ENCODE results near the gene AXIN2. TPM values are rescaled to one million over a fixed set of nuclear protein-coding genes. Genes with fewer than 3 reads are reported as not detected.
"Not testable (repeated sequence)": the region's sequence is repeated elsewhere in the genome, so short reads cannot be mapped to it uniquely, and the experiment has no call there.

Gene AXIN2
- total RNA-seq, 4 donors from 2014 or later = 16.5 to 69.3 (median 29.4) TPM

- no peak overlapping the region for H3K27ac ChIP-seq
- TF ChIP-seq POLR2A (IDR thresholded peaks at IDR 0.05) = no peak
- TF ChIP-seq CTCF (IDR thresholded peaks at IDR 0.05) = no peak
- H3K27me3 ChIP-seq = no peaks in the 10 kb centered on the region
- no peaks in the 10 kb centered on the region for H3K36me3 ChIP-seq
- DNase-seq = no peak
- H3K4me3 ChIP-seq = no peak overlapping the region
- H3K4me1 ChIP-seq = no peaks in the 10 kb centered on the region
- no peaks in the 10 kb centered on the region for H3K9me3 ChIP-seq
These were observed 71.9 kb downstream of the AXIN2 start for GRCh38 chr17:65489413-65490155.

- no peaks in the 10 kb centered on the region for H3K36me3 ChIP-seq
- H3K4me1 ChIP-seq = no peaks in the 10 kb centered on the region
- no peaks in the 10 kb centered on the region for H3K27me3 ChIP-seq
- no peak for DNase-seq
- no peak overlapping the region for H3K4me3 ChIP-seq
- no peaks in the 10 kb centered on the region for H3K9me3 ChIP-seq
- TF ChIP-seq CTCF (IDR thresholded peaks at IDR 0.05) = no peak
- no peak overlapping the region for H3K27ac ChIP-seq
These were observed 72.8 kb downstream of the AXIN2 start for GRCh38 chr17:65488665-65489064.

GRCh38 chr17:65487990-65488389 is 73.5 kb downstream of the AXIN2 start:
- Histone ChIP-seq H3K27me3 (no peaks in the 10 kb centered on the region), H3K4me1 (no peaks in the 10 kb centered on the region), H3K9me3 (no peaks in the 10 kb centered on the region), H3K4me3 (no peak overlapping the region), H3K36me3 (no peaks in the 10 kb centered on the region), H3K27ac (no peak overlapping the region)
- TF ChIP-seq CTCF (IDR thresholded peaks at IDR 0.05) (no peak), POLR2A (IDR thresholded peaks at IDR 0.05) (no peak)
- DNase-seq = no peak

GRCh38 chr17:65487161-65487560 is 74.3 kb downstream of the AXIN2 start:
- Histone ChIP-seq H3K4me3 (no peak overlapping the region), H3K27me3 (no peaks in the 10 kb centered on the region), H3K4me1 (no peaks in the 10 kb centered on the region), H3K27ac (no peak overlapping the region), H3K36me3 (no peaks in the 10 kb centered on the region), H3K9me3 (no peaks in the 10 kb centered on the region)
- TF ChIP-seq CTCF (IDR thresholded peaks at IDR 0.05) (no peak), POLR2A (IDR thresholded peaks at IDR 0.05) (no peak)
- DNase-seq = no peak

GRCh38 chr17:65485388-65486299 is 75.8 kb downstream of the AXIN2 start:
- no peak for DNase-seq
- Histone ChIP-seq H3K4me1 (no peaks in the 10 kb centered on the region), H3K4me3 (no peak overlapping the region), H3K9me3 (no peaks in the 10 kb centered on the region), H3K36me3 (no peaks in the 10 kb centered on the region), H3K27me3 (no peaks in the 10 kb centered on the region), H3K27ac (no peak overlapping the region)
- TF ChIP-seq POLR2A (IDR thresholded peaks at IDR 0.05) = no peak
- no peak for TF ChIP-seq CTCF (IDR thresholded peaks at IDR 0.05)

GRCh38 chr17:65484405-65484804 is 77.0 kb downstream of the AXIN2 start:
- not testable (repeated sequence) for DNase-seq, H3K4me3 ChIP-seq, H3K27me3 ChIP-seq, H3K4me1 ChIP-seq, H3K9me3 ChIP-seq, H3K27ac ChIP-seq, H3K36me3 ChIP-seq
